Measurements from ENCODE around the gene GRM7.

DNA sequence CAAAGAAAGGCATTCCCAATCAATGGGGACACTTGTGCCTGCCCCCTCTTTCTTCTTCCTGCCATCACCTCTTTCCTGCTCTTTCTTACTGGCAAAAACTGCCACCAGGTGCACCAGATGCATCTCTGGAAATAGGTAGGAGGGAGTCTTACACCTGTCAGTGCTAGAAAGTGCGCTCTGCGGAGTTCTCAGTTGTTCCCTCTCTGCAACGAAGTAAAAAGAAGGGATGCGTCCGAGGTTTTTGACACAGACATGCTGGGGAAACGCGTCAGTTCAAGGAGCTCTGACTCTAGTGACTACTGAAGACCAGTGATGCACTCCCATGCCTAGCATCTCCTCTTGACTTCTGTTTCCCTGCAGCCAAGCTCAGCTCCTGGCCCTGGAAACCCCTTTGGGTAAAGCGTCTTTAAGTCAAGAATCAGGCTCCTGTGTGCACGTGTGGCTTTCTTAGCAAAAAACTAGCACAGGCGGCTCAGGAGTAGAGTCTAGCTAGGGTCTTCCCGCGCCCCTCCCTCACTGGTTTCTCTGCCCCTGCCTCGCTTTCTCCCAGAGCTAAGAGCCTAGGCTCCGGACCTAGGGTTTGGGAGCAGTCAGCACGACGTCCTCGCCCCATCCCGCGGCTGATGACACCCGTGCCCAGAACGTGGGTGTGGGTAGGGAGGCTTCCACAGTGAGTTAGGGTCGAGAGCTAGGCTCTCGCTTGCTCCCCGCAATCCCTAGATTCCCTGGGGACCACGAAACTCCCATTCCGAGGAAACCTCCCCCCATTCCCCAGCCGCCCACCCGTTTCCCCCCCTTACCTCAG is 564 bp upstream of the GRM7 start:
- TF ChIP-seq SCRT2 (tag by site-specific recombination; IDR thresholded peaks at IDR 0.05) = no peak
- no peak for TF ChIP-seq SP2 (tag by site-specific recombination; IDR thresholded peaks at IDR 0.05)
- TF ChIP-seq, protein P1, sequence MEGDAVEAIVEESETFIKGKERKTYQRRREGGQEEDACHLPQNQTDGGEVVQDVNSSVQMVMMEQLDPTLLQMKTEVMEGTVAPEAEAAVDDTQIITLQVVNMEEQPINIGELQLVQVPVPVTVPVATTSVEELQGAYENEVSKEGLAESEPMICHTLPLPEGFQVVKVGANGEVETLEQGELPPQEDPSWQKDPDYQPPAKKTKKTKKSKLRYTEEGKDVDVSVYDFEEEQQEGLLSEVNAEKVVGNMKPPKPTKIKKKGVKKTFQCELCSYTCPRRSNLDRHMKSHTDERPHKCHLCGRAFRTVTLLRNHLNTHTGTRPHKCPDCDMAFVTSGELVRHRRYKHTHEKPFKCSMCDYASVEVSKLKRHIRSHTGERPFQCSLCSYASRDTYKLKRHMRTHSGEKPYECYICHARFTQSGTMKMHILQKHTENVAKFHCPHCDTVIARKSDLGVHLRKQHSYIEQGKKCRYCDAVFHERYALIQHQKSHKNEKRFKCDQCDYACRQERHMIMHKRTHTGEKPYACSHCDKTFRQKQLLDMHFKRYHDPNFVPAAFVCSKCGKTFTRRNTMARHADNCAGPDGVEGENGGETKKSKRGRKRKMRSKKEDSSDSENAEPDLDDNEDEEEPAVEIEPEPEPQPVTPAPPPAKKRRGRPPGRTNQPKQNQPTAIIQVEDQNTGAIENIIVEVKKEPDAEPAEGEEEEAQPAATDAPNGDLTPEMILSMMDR (tag by site-specific recombination; IDR thresholded peaks at IDR 0.05) = no peak
- TF ChIP-seq, protein P2, sequence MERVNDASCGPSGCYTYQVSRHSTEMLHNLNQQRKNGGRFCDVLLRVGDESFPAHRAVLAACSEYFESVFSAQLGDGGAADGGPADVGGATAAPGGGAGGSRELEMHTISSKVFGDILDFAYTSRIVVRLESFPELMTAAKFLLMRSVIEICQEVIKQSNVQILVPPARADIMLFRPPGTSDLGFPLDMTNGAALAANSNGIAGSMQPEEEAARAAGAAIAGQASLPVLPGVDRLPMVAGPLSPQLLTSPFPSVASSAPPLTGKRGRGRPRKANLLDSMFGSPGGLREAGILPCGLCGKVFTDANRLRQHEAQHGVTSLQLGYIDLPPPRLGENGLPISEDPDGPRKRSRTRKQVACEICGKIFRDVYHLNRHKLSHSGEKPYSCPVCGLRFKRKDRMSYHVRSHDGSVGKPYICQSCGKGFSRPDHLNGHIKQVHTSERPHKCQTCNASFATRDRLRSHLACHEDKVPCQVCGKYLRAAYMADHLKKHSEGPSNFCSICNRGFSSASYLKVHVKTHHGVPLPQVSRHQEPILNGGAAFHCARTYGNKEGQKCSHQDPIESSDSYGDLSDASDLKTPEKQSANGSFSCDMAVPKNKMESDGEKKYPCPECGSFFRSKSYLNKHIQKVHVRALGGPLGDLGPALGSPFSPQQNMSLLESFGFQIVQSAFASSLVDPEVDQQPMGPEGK (tag by site-specific recombination; IDR thresholded peaks at IDR 0.05) = no peak
- no peak for TF ChIP-seq ZNF23 (tag by site-specific recombination; IDR thresholded peaks at IDR 0.05; ENCODE audit: borderline replicate concordance)
- no peak for TF ChIP-seq KLF16 (tag by site-specific recombination; IDR thresholded peaks at IDR 0.05)
- TF ChIP-seq BCL11B (tag by site-specific recombination; IDR thresholded peaks at IDR 0.05; ENCODE audit: low read depth) = no peak
- no peak for TF ChIP-seq INSM2 (tag by site-specific recombination; IDR thresholded peaks at IDR 0.05)
- TF ChIP-seq ZNF354C (tag by site-specific recombination; IDR thresholded peaks at IDR 0.05; ENCODE audit: borderline replicate concordance, low read depth) = no peak
- no peak for TF ChIP-seq ZNF138 (tag by site-specific recombination; IDR thresholded peaks at IDR 0.05; ENCODE audit: borderline replicate concordance)
- no peak for TF ChIP-seq ZNF658 (tag by site-specific recombination; IDR thresholded peaks at IDR 0.05)
- TF ChIP-seq REST (tag by site-specific recombination; IDR thresholded peaks at IDR 0.05) = no peak
- TF ChIP-seq ZNF624 (tag by site-specific recombination; IDR thresholded peaks at IDR 0.05) = no peak
- no peak for TF ChIP-seq ZNF830 (tag by site-specific recombination; IDR thresholded peaks at IDR 0.05; ENCODE audit: low read depth)
